Mammary epithelial cell (primary cell): ENCODE results near the gene SETD2.

Experiments used
- EZH2 ChIP-seq: IDR thresholded peaks from 2 replicates; pipeline ENCODE4 v1.6.1; 2012; ENCODE audit warnings: low read length, inconsistent platforms, borderline replicate concordance
- TF ChIP-seq, protein P1 (sequence below), 2 donors: IDR thresholded peaks in 1 of 2; conservative IDR thresholded peaks in 1 of 2; 2 replicates each; pipeline ENCODE4 v1.5.1; 2011 to 2012; ENCODE audit warnings: inconsistent platforms in 2 of 2, low read length in 2 of 2, mild to moderate bottlenecking in 2 of 2, control low read depth in 1 of 2, low read depth in 1 of 2; ENCODE audit not compliant: insufficient read depth in 1 of 2; ENCODE audit errors: extremely low read depth in 1 of 2

DNA sequence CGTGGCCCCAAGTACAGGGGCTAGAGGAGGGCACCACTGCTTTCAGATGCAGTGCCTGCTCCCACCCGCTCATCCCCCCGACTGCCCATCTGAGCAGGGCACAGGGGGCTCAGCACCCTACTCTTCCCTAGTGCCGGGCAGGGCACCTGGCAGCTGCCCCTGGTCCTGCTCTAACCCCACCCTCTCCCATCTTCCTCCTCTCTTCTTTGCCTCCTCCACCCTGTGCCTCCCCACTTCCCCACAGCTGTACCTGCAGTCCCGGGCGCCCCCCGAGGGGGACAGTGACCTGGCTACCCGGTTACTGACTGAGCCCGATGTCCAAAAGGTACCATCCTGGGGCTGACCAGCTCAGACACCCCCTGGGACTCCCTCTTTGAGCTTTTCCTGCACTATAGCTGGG is 171.7 kb downstream of the SETD2 start:
- no peak for TF ChIP-seq EZH2
- TF ChIP-seq, protein P1, sequence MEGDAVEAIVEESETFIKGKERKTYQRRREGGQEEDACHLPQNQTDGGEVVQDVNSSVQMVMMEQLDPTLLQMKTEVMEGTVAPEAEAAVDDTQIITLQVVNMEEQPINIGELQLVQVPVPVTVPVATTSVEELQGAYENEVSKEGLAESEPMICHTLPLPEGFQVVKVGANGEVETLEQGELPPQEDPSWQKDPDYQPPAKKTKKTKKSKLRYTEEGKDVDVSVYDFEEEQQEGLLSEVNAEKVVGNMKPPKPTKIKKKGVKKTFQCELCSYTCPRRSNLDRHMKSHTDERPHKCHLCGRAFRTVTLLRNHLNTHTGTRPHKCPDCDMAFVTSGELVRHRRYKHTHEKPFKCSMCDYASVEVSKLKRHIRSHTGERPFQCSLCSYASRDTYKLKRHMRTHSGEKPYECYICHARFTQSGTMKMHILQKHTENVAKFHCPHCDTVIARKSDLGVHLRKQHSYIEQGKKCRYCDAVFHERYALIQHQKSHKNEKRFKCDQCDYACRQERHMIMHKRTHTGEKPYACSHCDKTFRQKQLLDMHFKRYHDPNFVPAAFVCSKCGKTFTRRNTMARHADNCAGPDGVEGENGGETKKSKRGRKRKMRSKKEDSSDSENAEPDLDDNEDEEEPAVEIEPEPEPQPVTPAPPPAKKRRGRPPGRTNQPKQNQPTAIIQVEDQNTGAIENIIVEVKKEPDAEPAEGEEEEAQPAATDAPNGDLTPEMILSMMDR (conservative IDR thresholded peaks at IDR 0.05 in 1 of 2, IDR thresholded peaks at IDR 0.05 in 1 of 2; ENCODE audit: extremely low read depth in 1 of 2, insufficient read depth in 1 of 2, low read depth in 1 of 2, low read length in 2 of 2) = no peak
